Body of pancreas (tissue), 4 donors: Measurements from ENCODE around the gene EML6.

ENCODE experiments used
- CTCF ChIP-seq, 7 experiments: fragments of 450-650 bp in 4 of 7; fragments of 200-600 bp in 3 of 7; sonication (generic) in 3 of 7; IDR thresholded peaks; one replicate each; pipeline ENCODE4 v1.5.1; 2016 to 2019; ENCODE audit warnings: antibody characterized with exemption in 7 of 7
- POLR2A ChIP-seq, 3 donors: fragments of 450-650 bp; IDR thresholded peaks; one replicate each; pipeline ENCODE4 v1.6.1; 2016; ENCODE audit warnings: antibody characterized with exemption in 3 of 3, mild to moderate bottlenecking in 2 of 3

- TF ChIP-seq POLR2A (IDR thresholded peaks at IDR 0.05), result no peak
- TF ChIP-seq CTCF (IDR thresholded peaks at IDR 0.05), result no peak
Observed at GRCh38 chr2:54836477-54836876, 113.0 kb downstream of the EML6 start.
